Fibroblast of pulmonary artery (primary cell): Measurements from ENCODE around the gene LATS2.

Experiments used
- DNase-seq: peaks from one replicate; pipeline ENCODE4 v3.0.0-alpha.2; 2010; ENCODE audit warnings: low read depth
- H3K4me3 ChIP-seq: replicated peaks from 2 replicates; pipeline ENCODE4 v1.5.1; 2011; ENCODE audit warnings: low read depth, mild to moderate bottlenecking, control low read depth, low read length, moderate library complexity
- CTCF ChIP-seq: IDR thresholded peaks from 2 replicates; pipeline ENCODE4 v1.5.1; 2011; ENCODE audit warnings: mild to moderate bottlenecking, control low read depth, low read length, inconsistent platforms; ENCODE audit errors: missing control alignments

LATS2 gene

GRCh38 chr13:21012211-21012610 is 49.2 kb downstream of the LATS2 start:
- no peak overlapping the region for H3K4me3 ChIP-seq
- DNase-seq = no peak
- no peak for TF ChIP-seq CTCF

GRCh38 chr13:21011378-21011777 is 50.0 kb downstream of the LATS2 start:
- DNase-seq = no peak
- no peak for TF ChIP-seq CTCF
- no peak overlapping the region for H3K4me3 ChIP-seq

- no peak overlapping the region for H3K4me3 ChIP-seq
- no peak for DNase-seq
- TF ChIP-seq CTCF = no peak
These were observed 50.8 kb downstream of the LATS2 start for GRCh38 chr13:21010621-21011020.

- H3K4me3 ChIP-seq = no peak overlapping the region
- no peak for TF ChIP-seq CTCF
- DNase-seq = no peak
These were observed 52.4 kb downstream of the LATS2 start for GRCh38 chr13:21009036-21009435.

- no peak for DNase-seq
- H3K4me3 ChIP-seq = no peak overlapping the region
- no peak for TF ChIP-seq CTCF
These were observed 53.4 kb downstream of the LATS2 start for GRCh38 chr13:21008026-21008425.

- TF ChIP-seq CTCF = no peak
- H3K4me3 ChIP-seq = no peak overlapping the region
- no peak for DNase-seq
These were observed 55.0 kb downstream of the LATS2 start for GRCh38 chr13:21006141-21007005.

GRCh38 chr13:21005193-21005592 is 56.2 kb downstream of the LATS2 start:
- H3K4me3 ChIP-seq = no peak overlapping the region
- DNase-seq = no peak
- no peak for TF ChIP-seq CTCF
